Measurements from ENCODE around the gene ERICH6.

DNA sequence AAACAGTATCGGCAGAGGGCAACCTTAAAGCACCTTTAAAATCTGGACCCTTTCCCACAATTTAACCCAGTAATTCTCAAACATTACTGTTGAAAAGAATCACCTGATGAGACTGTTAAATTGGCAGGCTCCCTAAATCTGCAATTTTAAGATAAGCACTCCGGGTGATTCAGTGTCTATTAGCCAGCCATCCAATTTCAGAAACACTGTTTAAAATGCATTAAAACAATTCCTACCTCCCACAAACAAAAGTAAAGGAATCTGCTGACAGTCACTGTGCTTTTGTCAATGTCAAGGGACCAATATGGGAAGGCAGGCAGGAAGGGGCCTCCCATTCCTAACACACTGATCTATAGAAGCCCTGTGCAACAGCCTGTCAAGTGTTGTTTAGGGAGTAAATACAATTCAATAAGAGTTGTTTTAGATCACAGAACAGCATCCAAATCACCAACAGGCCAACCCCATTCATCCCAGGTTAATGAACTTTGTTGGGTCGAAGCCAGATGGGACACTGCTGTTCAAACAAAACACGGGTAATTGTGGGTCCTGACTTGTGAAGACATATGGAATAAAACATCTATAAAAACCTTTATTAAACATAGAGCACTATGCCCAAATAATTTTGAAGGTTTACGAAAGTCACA, 37.9 kb upstream of the ERICH6 start:
- no peak for TF ChIP-seq SP1 (IDR thresholded peaks at IDR 0.05)
- TF ChIP-seq BHLHE40 (IDR thresholded peaks at IDR 0.05; ENCODE audit: borderline replicate concordance) = no peak
- TF ChIP-seq FOXA1 (IDR thresholded peaks at IDR 0.05) = no peak
- TF ChIP-seq LEF1 (IDR thresholded peaks at IDR 0.05; ENCODE audit: borderline replicate concordance) = no peak
- no peak for TF ChIP-seq SUZ12 (IDR thresholded peaks at IDR 0.05)
